GM12875 (cell line): ENCODE results near the gene BMI1.

Experiments used
- H3K4me3 ChIP-seq: one replicate; pipeline ENCODE4 v1.5.1; 2011; ENCODE audit warnings: low read depth, low read length, control low read depth
- CTCF ChIP-seq: IDR thresholded peaks from 2 replicates; pipeline ENCODE4 v1.5.1; 2011; ENCODE audit warnings: low read depth, mild to moderate bottlenecking, control low read depth, inconsistent platforms, low read length, moderate library complexity, borderline replicate concordance; ENCODE audit not compliant: insufficient read depth

The BMI1 gene

GRCh38 chr10:22320591-22321155 lies at the start of gene BMI1:
Gene BMI1, plus strand, starts transcription at chr10:22321099. Its CDS starts 5,351 bp downstream, at chr10:22326450.
- no peak for TF ChIP-seq CTCF
- peak within 1 kb of the TSS; percentile 88 for H3K4me3 ChIP-seq

GRCh38 chr10:22271786-22272185 lies 49.1 kb upstream of the BMI1 start:
- TF ChIP-seq CTCF, result no peak
- no peak overlapping the region for H3K4me3 ChIP-seq

DNA sequence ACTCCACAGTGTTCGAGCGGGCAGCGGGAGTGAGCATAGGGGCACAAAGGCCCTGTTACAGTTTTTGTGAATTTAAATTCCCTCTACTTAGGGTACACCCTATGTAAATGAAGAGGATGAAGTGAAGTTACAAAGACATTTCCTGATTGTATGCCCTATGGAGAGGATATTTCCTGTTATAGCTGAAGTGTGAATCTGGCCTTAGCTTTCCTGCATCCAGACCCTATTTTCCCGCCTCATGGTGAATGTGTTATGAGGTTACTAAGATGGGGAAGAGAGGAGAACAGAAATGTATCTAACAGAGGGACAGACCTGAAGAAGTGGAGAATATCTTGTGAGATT lies 42.5 kb upstream of the BMI1 start:
- no peak for TF ChIP-seq CTCF
- H3K4me3 ChIP-seq, result no peak overlapping the region

- no peak for TF ChIP-seq CTCF
- no peak overlapping the region for H3K4me3 ChIP-seq
These were observed 40.8 kb upstream of the BMI1 start for GRCh38 chr10:22280078-22280477.

DNA sequence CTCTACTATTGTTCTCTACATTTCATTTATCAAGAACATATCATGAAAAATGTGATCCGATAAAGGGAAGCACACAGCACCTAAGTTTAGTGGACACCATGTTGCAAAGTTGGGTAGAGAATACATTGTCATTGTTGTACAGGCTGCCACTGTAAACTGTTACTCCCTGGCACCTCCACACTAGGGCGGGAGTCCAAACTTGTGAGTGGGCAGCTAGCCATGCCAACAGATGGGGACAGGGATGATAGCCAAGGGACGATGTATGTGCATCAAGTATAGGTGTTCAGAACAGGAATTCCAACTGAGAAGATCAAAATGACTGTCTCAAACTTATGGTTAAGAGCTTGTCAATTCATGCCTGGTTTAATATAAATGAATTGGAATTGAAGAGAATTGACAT lies 35.8 kb upstream of the BMI1 start:
- TF ChIP-seq CTCF, result no peak
- H3K4me3 ChIP-seq, result no peak overlapping the region

- no peak for TF ChIP-seq CTCF
- no peak overlapping the region for H3K4me3 ChIP-seq
These were observed 27.0 kb upstream of the BMI1 start for GRCh38 chr10:22293747-22294404.

GRCh38 chr10:22294694-22295093 lies 26.2 kb upstream of the BMI1 start:
- no peak overlapping the region for H3K4me3 ChIP-seq
- no peak for TF ChIP-seq CTCF
